Skeletal muscle cell (primary cell): ENCODE data around the gene IFITM10.

Source experiments
- DNase-seq: peaks from one replicate; pipeline ENCODE4 v3.0.0-alpha.2; 2010; ENCODE audit warnings: low read depth
- H3K4me3 ChIP-seq: 2 replicates; pipeline ENCODE4 v1.5.1; 2011; ENCODE audit warnings: low read depth, mild to moderate bottlenecking, control low read depth, low read length, moderate library complexity

The IFITM10 gene

GRCh38 chr11:1750481-1750839 lies at the start of gene IFITM10:
Gene IFITM10, minus strand, starts transcription at chr11:1750595. Its CDS starts 153 bp downstream, at chr11:1750442.
- no peak for DNase-seq
- H3K4me3 ChIP-seq, result peak within 1 kb of the TSS; percentile 71

- DNase-seq, result no peak
- H3K4me3 ChIP-seq, result no peak overlapping the region
Measured at GRCh38 chr11:1797391-1798125, 47.2 kb upstream of the IFITM10 start.

GRCh38 chr11:1796413-1797011 lies 46.1 kb upstream of the IFITM10 start:
- no peak overlapping the region for H3K4me3 ChIP-seq
- no peak for DNase-seq

GRCh38 chr11:1793081-1793480 lies 42.7 kb upstream of the IFITM10 start:
- DNase-seq, result no peak
- H3K4me3 ChIP-seq, result no peak overlapping the region

- DNase-seq, result no peak
- H3K4me3 ChIP-seq, result no peak overlapping the region
Measured at GRCh38 chr11:1792461-1792860, 42.1 kb upstream of the IFITM10 start.

- no peak overlapping the region for H3K4me3 ChIP-seq
- no peak for DNase-seq
Measured at GRCh38 chr11:1791912-1792311, 41.5 kb upstream of the IFITM10 start.

GRCh38 chr11:1786466-1786865 lies 36.1 kb upstream of the IFITM10 start:
- DNase-seq, result no peak

GRCh38 chr11:1785749-1786413 lies 35.5 kb upstream of the IFITM10 start:
- DNase-seq, result no peak
- no peak overlapping the region for H3K4me3 ChIP-seq

More at GRCh38 chr11:1786466-1786865, 36.1 kb upstream of the IFITM10 start:
- H3K4me3 ChIP-seq, result no peak overlapping the region

GRCh38 chr11:1784761-1785650 lies 34.6 kb upstream of the IFITM10 start:
- DNase-seq, result no peak
- no peak overlapping the region for H3K4me3 ChIP-seq

GRCh38 chr11:1783725-1784529 lies 33.5 kb upstream of the IFITM10 start:
- no peak for DNase-seq
- H3K4me3 ChIP-seq, result no peak overlapping the region

GRCh38 chr11:1782831-1783724 lies 32.7 kb upstream of the IFITM10 start:
- no peak overlapping the region for H3K4me3 ChIP-seq
- no peak for DNase-seq

GRCh38 chr11:1782031-1782590 lies 31.7 kb upstream of the IFITM10 start:
- DNase-seq, result no peak
- H3K4me3 ChIP-seq, result no peak overlapping the region

GRCh38 chr11:1781593-1781975 lies 31.2 kb upstream of the IFITM10 start:
- no peak overlapping the region for H3K4me3 ChIP-seq
- no peak for DNase-seq

GRCh38 chr11:1780700-1781592 lies 30.6 kb upstream of the IFITM10 start:
- no peak for DNase-seq
- H3K4me3 ChIP-seq, result no peak overlapping the region

GRCh38 chr11:1779806-1780699 lies 29.7 kb upstream of the IFITM10 start:
- H3K4me3 ChIP-seq, result no peak overlapping the region
- DNase-seq, result no peak
